AG04449 (cell line): ENCODE results near the gene NNT.

Experiments used
- CTCF ChIA-PET: fragments of 350-600 bp; formaldehyde crosslinking; extraction: SDS; loops from one replicate; lab custom pipeline; 2021; ENCODE audit warnings: antibody characterized with exemption; lab: Yijun Ruan, JAX
- POLR2A ChIA-PET: fragments of 400-600, 350-600 bp; formaldehyde crosslinking; extraction: SDS; loops from one replicate; lab custom pipeline; 2020; ENCODE audit warnings: antibody characterized with exemption, inconsistent platforms; lab: Yijun Ruan, JAX
- DNase-seq: peaks from one replicate; pipeline ENCODE4 v3.0.0-alpha.2; 2010; ENCODE audit warnings: low read depth, low spot score
- H3K4me3 ChIP-seq: 2 replicates; pipeline ENCODE4 v1.5.1; 2011; ENCODE audit warnings: low read depth, mild to moderate bottlenecking, control low read depth, low read length
- CTCF ChIP-seq: IDR thresholded peaks from one replicate; pipeline ENCODE4 v1.5.1; 2011; ENCODE audit warnings: mild to moderate bottlenecking, moderate library complexity, low read length, control low read depth, inconsistent platforms; ENCODE audit not compliant: insufficient read depth; ENCODE audit errors: missing control alignments

Gene NNT

GRCh38 chr5:43606351-43606750 is 3.4 kb downstream of the NNT start:
- POLR2A ChIA-PET, result no interaction called here
- DNase-seq, result no peak
- TF ChIP-seq CTCF, result no peak
- no peak overlapping the region for H3K4me3 ChIP-seq
- CTCF ChIA-PET, result interaction anchor here (0.8 to 1.5 kb wide), 2 partner anchors 10 to 25 kb away, joined by 6 to 7 read pairs; no protein-coding TSS in a partner anchor

GRCh38 chr5:43608406-43608805 is 5.4 kb downstream of the NNT start:
- DNase-seq, result no peak
- CTCF ChIA-PET, result interaction anchor here (0.8 to 2.1 kb wide), 2 partner anchors 8 to 53 kb away, joined by 3 to 6 read pairs; no protein-coding TSS in a partner anchor
- POLR2A ChIA-PET, result no interaction called here
- TF ChIP-seq CTCF, result no peak
- H3K4me3 ChIP-seq, result no peak overlapping the region

- H3K4me3 ChIP-seq, result no peak overlapping the region
- POLR2A ChIA-PET, result no interaction called here
- CTCF ChIA-PET, result interaction anchor here (0.7 to 2.1 kb wide), 2 partner anchors 17 to 55 kb away, joined by 3 to 6 read pairs; no protein-coding TSS in a partner anchor
- no peak for TF ChIP-seq CTCF
- DNase-seq, result no peak
Observed at GRCh38 chr5:43609752-43610151, 6.8 kb downstream of the NNT start.

- no peak overlapping the region for H3K4me3 ChIP-seq
- ChIA-PET CTCF (interaction anchor here (1.0 kb wide), 1 partner anchor 17 kb away, joined by 6 read pairs; no protein-coding TSS in a partner anchor), POLR2A (no interaction called here)
- DNase-seq, result no peak
- TF ChIP-seq CTCF, result no peak
Observed at GRCh38 chr5:43613370-43613769, 10.4 kb downstream of the NNT start.

GRCh38 chr5:43615445-43616184 is 12.6 kb downstream of the NNT start:
- H3K4me3 ChIP-seq, result no peak overlapping the region
- ChIA-PET CTCF (interaction anchor here (0.7 to 2.9 kb wide), 5 partner anchors 9 to 131 kb away, joined by 3 to 30 read pairs (median 7); partner anchors contain the start of gene NNT), POLR2A (no interaction called here)
- no peak for TF ChIP-seq CTCF
- no peak for DNase-seq

GRCh38 chr5:43616535-43616934 is 13.6 kb downstream of the NNT start:
- DNase-seq, result no peak
- CTCF ChIA-PET, result interaction anchor here (1.1 to 2.9 kb wide), 4 partner anchors 10 to 15 kb away, joined by 4 to 30 read pairs (median 8); partner anchors contain the start of gene NNT
- no peak overlapping the region for H3K4me3 ChIP-seq
- POLR2A ChIA-PET, result no interaction called here
- TF ChIP-seq CTCF, result no peak
